H9 (cell line): ENCODE data around the gene EPB41L1. TPM values are rescaled to one million over a fixed set of nuclear protein-coding genes. Genes with fewer than 3 reads are reported as not detected.

ENCODE experiments used
- DNase-seq: peaks from one replicate; pipeline ENCODE4 v3.0.0-alpha.2; 2017
- H2AFZ ChIP-seq: one replicate; pipeline ENCODE4 v1.6.1; 2013; ENCODE audit warnings: mild to moderate bottlenecking, low read length, control low read depth, moderate library complexity
- H2AK5ac ChIP-seq: 2 replicates; pipeline ENCODE4 v1.6.1; 2013; ENCODE audit warnings: low read length, control low read depth, mixed read lengths; ENCODE audit not compliant: insufficient read length
- H2BK120ac ChIP-seq: one replicate; pipeline ENCODE4 v1.6.1; 2013; ENCODE audit warnings: low read depth, mild to moderate bottlenecking, low read length, control low read depth, inconsistent platforms; ENCODE audit not compliant: poor library complexity, severe bottlenecking
- H2BK12ac ChIP-seq: 2 replicates; pipeline ENCODE4 v1.6.1; 2013; ENCODE audit warnings: low read length, control low read depth, mixed read lengths, low read depth; ENCODE audit not compliant: insufficient read length
- H2BK15ac ChIP-seq: 2 replicates; pipeline ENCODE4 v1.6.1; 2013; ENCODE audit warnings: low read depth, low read length, control low read depth
- H2BK20ac ChIP-seq: one replicate; pipeline ENCODE4 v1.6.1; 2013; ENCODE audit warnings: low read depth, mild to moderate bottlenecking, low read length, control low read depth, inconsistent platforms; ENCODE audit not compliant: poor library complexity, severe bottlenecking
- H2BK5ac ChIP-seq: 2 replicates; pipeline ENCODE4 v1.6.1; 2013; ENCODE audit warnings: low read length, control low read depth, mixed read lengths; ENCODE audit not compliant: insufficient read length
- H3K14ac ChIP-seq: 2 replicates; pipeline ENCODE4 v1.6.1; 2013; ENCODE audit warnings: low read length, control low read depth; ENCODE audit not compliant: insufficient read depth
- H3K18ac ChIP-seq: 2 replicates; pipeline ENCODE4 v1.6.1; 2013; ENCODE audit warnings: low read depth, mild to moderate bottlenecking, mixed read lengths, low read length, control low read depth; ENCODE audit not compliant: insufficient read length
- H3K23ac ChIP-seq: 2 replicates; pipeline ENCODE4 v1.6.1; 2013; ENCODE audit warnings: low read length, control low read depth, mixed read lengths, low read depth; ENCODE audit not compliant: insufficient read length
- H3K23me2 ChIP-seq: 2 replicates; pipeline ENCODE4 v1.6.1; 2013; ENCODE audit warnings: low read depth, mild to moderate bottlenecking, mixed read lengths, low read length, control low read depth; ENCODE audit not compliant: insufficient read length, poor library complexity, severe bottlenecking
- H3K27ac ChIP-seq: 2 replicates; pipeline ENCODE4 v1.5.1; 2013; ENCODE audit warnings: low read length, control low read depth, mixed read lengths, low read depth; ENCODE audit not compliant: insufficient read length
- H3K27me3 ChIP-seq: 2 replicates; pipeline ENCODE4 v1.6.1; 2013; ENCODE audit warnings: low read length, control low read depth, inconsistent platforms; ENCODE audit not compliant: insufficient read depth
- H3K4ac ChIP-seq: 2 replicates; pipeline ENCODE4 v1.6.1; 2013; ENCODE audit warnings: low read depth, mild to moderate bottlenecking, control low read depth, inconsistent platforms, low read length, moderate library complexity
- H3K4me1 ChIP-seq: 2 replicates; pipeline ENCODE4 v1.6.1; 2013; ENCODE audit warnings: low read length, control low read depth, inconsistent platforms; ENCODE audit not compliant: insufficient read depth
- H3K4me2 ChIP-seq: 2 replicates; pipeline ENCODE4 v1.6.1; 2013; ENCODE audit warnings: low read length, control low read depth, mixed read lengths; ENCODE audit not compliant: insufficient read length, insufficient read depth
- H3K56ac ChIP-seq: 2 replicates; pipeline ENCODE4 v1.6.1; 2013; ENCODE audit warnings: low read depth, mild to moderate bottlenecking, mixed read lengths, low read length, control low read depth; ENCODE audit not compliant: insufficient read length
- H3K79me1 ChIP-seq: 2 replicates; pipeline ENCODE4 v1.6.1; 2013; ENCODE audit warnings: low read depth, mild to moderate bottlenecking, moderate library complexity, low read length, control low read depth, inconsistent platforms; ENCODE audit not compliant: insufficient read depth, poor library complexity, severe bottlenecking
- H3K79me2 ChIP-seq: 2 replicates; pipeline ENCODE4 v1.6.1; 2013; ENCODE audit warnings: low read length, control low read depth, inconsistent platforms; ENCODE audit not compliant: insufficient read depth
- H3K9ac ChIP-seq: 2 replicates; pipeline ENCODE4 v1.6.1; 2013; ENCODE audit warnings: low read length, control low read depth, mixed read lengths; ENCODE audit not compliant: insufficient read length; ENCODE audit errors: extremely low read depth
- H3K9me3 ChIP-seq: one replicate; pipeline ENCODE4 v1.6.1; 2013; ENCODE audit warnings: low read depth, low read length, inconsistent platforms; ENCODE audit not compliant: control insufficient read depth
- H3T11ph ChIP-seq: one replicate; pipeline ENCODE4 v1.6.1; 2013; ENCODE audit warnings: mild to moderate bottlenecking, low read length, control low read depth, inconsistent platforms
- H4K20me1 ChIP-seq: one replicate; pipeline ENCODE4 v1.6.1; 2013; ENCODE audit not compliant: control insufficient read depth, insufficient read length, insufficient read depth
- H4K5ac ChIP-seq: 2 replicates; pipeline ENCODE4 v1.6.1; 2013; ENCODE audit warnings: low read depth, mild to moderate bottlenecking, mixed read lengths, low read length, control low read depth; ENCODE audit not compliant: insufficient read length
- H4K8ac ChIP-seq: replicated peaks from 2 replicates; pipeline ENCODE4 v1.6.1; 2013; ENCODE audit warnings: low read length, control low read depth, mixed read lengths, low read depth; ENCODE audit not compliant: insufficient read length
- H4K91ac ChIP-seq: 2 replicates; pipeline ENCODE4 v1.6.1; 2013; ENCODE audit warnings: low read depth, mild to moderate bottlenecking, moderate library complexity, mixed read lengths, low read length, control low read depth; ENCODE audit not compliant: insufficient read length
- H3K27ac Mint-ChIP-seq, 3 experiments: 2 replicates in 2 of 3; 3 replicates in 1 of 3; pipeline ENCODE4 v1.8.0; 2020 to 2021; ENCODE audit warnings: mixed read lengths in 3 of 3, mild to moderate bottlenecking in 1 of 3, moderate library complexity in 1 of 3
- H3K27me3 Mint-ChIP-seq: 2 replicates; pipeline ENCODE4 v1.8.0; 2021; ENCODE audit warnings: low read depth, mild to moderate bottlenecking, moderate library complexity, mixed read lengths
- H3K36me3 Mint-ChIP-seq, 3 experiments: 2 replicates in 2 of 3; 3 replicates in 1 of 3; pipeline ENCODE4 v1.8.0; 2020 to 2021; ENCODE audit warnings: low read depth in 3 of 3, mixed read lengths in 3 of 3; ENCODE audit not compliant: insufficient read depth in 1 of 3
- H3K4me1 Mint-ChIP-seq, 2 experiments: 2 replicates each; pipeline ENCODE4 v1.8.0; 2020; ENCODE audit warnings: mixed read lengths in 2 of 2
- H3K4me3 Mint-ChIP-seq, 2 experiments: 2 replicates in 1 of 2; 3 replicates in 1 of 2; pipeline ENCODE4 v1.8.0; 2020 to 2021; ENCODE audit warnings: mild to moderate bottlenecking in 2 of 2, mixed read lengths in 2 of 2, moderate library complexity in 1 of 2
- H3K9me3 Mint-ChIP-seq, 2 experiments: 2 replicates in 1 of 2; 3 replicates in 1 of 2; pipeline ENCODE4 v1.8.0; 2020; ENCODE audit warnings: mild to moderate bottlenecking in 2 of 2, mixed read lengths in 2 of 2, moderate library complexity in 1 of 2
- WGBS: extraction: QIAGEN DNeasy Blood & Tissue Kit; methylation state at CpG from one replicate; pipeline ENCODE4 v1.1.7; 2013; ENCODE audit warnings: missing lambda C conversion rate, low lambda C conversion rate, mixed read lengths; ENCODE audit not compliant: insufficient read length; ENCODE audit errors: extremely low coverage; 5-methylcytosine and 5-hydroxymethylcytosine counted together
- total RNA-seq: library from RNA; stranded (reverse); gene quantifications from 2 replicates; pipeline ENCODE4 v1.2.1, GENCODE V29; 2021
- TF ChIP-seq, protein P1 (sequence below): fragments of 200-600 bp; sonication (generic); conservative IDR thresholded peaks from 3 replicates; pipeline ENCODE4 v1.8.0; 2021; ENCODE audit warnings: antibody characterized with exemption, mild to moderate bottlenecking

EPB41L1 gene
- total RNA-seq, 1 experiment from 2014 or later: 31.1 TPM

DNA sequence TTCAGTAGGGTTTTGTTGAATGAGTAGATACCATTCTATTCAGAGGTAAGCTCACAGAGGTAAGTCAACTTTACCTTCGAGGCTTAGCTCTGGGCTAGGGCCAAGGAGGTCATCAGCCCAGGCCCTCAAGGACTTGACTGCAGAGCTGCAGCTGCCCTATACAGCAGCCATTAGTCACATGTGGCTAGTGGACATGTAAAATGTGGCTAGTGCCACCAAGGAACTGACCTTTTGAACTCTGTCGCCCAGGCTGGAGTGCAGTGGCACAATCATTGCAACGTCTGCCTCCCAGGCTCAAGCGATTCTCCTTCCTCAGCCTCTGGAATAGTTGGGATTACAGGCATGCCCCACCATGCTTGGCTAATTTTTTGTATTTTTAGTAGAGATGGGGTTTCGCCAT lies 47.9 kb upstream of the EPB41L1 start:
- Histone ChIP-seq H3K4me1 (no peaks in the 10 kb centered on the region; the same call in 1 of the 2 replicates), H3K14ac (no peak overlapping the region), H3K9ac (no peak overlapping the region), H3K27ac (no peak overlapping the region), H2BK5ac (no peak overlapping the region), H3K79me2 (no peaks in the 10 kb centered on the region), H2BK120ac (no peak overlapping the region), H2BK12ac (no peak overlapping the region), H3T11ph (no peak overlapping the region), H2BK15ac (no peak overlapping the region), H3K56ac (no peak overlapping the region), H2BK20ac (no peak overlapping the region), H3K23me2 (no peaks in the 10 kb centered on the region), H3K9me3 (no peaks in the 10 kb centered on the region), H4K5ac (no peak overlapping the region), H4K20me1 (no peaks in the 10 kb centered on the region), H3K23ac (no peak overlapping the region), H2AFZ (no peak overlapping the region), H4K8ac (no peak overlapping the region), H4K91ac (no peak overlapping the region), H3K27me3 (peaks cover 4% of the 10 kb centered on the region; the same call in 1 of the 2 replicates), H3K18ac (no peak overlapping the region), H3K4ac (no peak overlapping the region), H2AK5ac (no peak overlapping the region), H3K4me2 (no peak overlapping the region), H3K79me1 (no peaks in the 10 kb centered on the region)
- no peak for DNase-seq
- H3K4me1 Mint-ChIP-seq: peaks cover 9 to 11% of the 10 kb centered on the region in 2 experiments
- H3K36me3 Mint-ChIP-seq: no peaks in the 10 kb centered on the region
- peaks cover 45% of the 10 kb centered on the region for H3K27me3 Mint-ChIP-seq
- no CpG with 5 or more reads among the region's 5 CpGs for WGBS
- no peak overlapping the region for H3K27ac Mint-ChIP-seq
- TF ChIP-seq, protein P1, sequence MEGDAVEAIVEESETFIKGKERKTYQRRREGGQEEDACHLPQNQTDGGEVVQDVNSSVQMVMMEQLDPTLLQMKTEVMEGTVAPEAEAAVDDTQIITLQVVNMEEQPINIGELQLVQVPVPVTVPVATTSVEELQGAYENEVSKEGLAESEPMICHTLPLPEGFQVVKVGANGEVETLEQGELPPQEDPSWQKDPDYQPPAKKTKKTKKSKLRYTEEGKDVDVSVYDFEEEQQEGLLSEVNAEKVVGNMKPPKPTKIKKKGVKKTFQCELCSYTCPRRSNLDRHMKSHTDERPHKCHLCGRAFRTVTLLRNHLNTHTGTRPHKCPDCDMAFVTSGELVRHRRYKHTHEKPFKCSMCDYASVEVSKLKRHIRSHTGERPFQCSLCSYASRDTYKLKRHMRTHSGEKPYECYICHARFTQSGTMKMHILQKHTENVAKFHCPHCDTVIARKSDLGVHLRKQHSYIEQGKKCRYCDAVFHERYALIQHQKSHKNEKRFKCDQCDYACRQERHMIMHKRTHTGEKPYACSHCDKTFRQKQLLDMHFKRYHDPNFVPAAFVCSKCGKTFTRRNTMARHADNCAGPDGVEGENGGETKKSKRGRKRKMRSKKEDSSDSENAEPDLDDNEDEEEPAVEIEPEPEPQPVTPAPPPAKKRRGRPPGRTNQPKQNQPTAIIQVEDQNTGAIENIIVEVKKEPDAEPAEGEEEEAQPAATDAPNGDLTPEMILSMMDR: no peak
- H3K9me3 Mint-ChIP-seq: no peaks in the 10 kb centered on the region
- no peak overlapping the region for H3K4me3 Mint-ChIP-seq
